Measurements from ENCODE around the gene MTMR3.
"Not testable (repeated sequence)": the region's sequence is repeated elsewhere in the genome, so short reads cannot be mapped to it uniquely, and the experiment has no call there.

GRCh38 chr22:29865572-29865971, 17.4 kb upstream of the MTMR3 start:
- not testable (repeated sequence) for TF ChIP-seq CTCF, POLR2A (IDR thresholded peaks at IDR 0.05)
